Measurements from ENCODE around the gene SPTLC3. TPM values are rescaled to one million over a fixed set of nuclear protein-coding genes. Genes with fewer than 3 reads are reported as not detected.

The SPTLC3 gene
- total RNA-seq, 3 donors from 2014 or later: 7.7 to 11.1 (median 7.9) TPM

- TF ChIP-seq POLR2AphosphoS5 (IDR thresholded peaks at IDR 0.05) (no peak), POLR2A (IDR thresholded peaks at IDR 0.05) (no peak)
- intact Hi-C loops (cut with DNase I; ENCODE audit: low total_unique reads): no loop called here
- Histone ChIP-seq H3K9me3 (no peaks in the 10 kb centered on the region), H3K27ac (no peak overlapping the region), H3K27me3 (no peaks in the 10 kb centered on the region), H3K4me1 (no peaks in the 10 kb centered on the region), H3K36me3 (no peaks in the 10 kb centered on the region), H3K4me3 (no peak overlapping the region)
- DNase-seq (ENCODE audit: low spot score in 2 of 2): no peak
Measured at GRCh38 chr20:12965870-12966251, 42.9 kb upstream of the SPTLC3 start.

GRCh38 chr20:12966468-12967085 is 42.2 kb upstream of the SPTLC3 start:
- intact Hi-C loops (cut with DNase I; ENCODE audit: low total_unique reads): no loop called here

GRCh38 chr20:12967932-12968331 is 40.8 kb upstream of the SPTLC3 start:
- Histone ChIP-seq H3K9me3 (no peaks in the 10 kb centered on the region), H3K27ac (no peak overlapping the region), H3K36me3 (no peaks in the 10 kb centered on the region), H3K4me1 (no peaks in the 10 kb centered on the region), H3K27me3 (no peaks in the 10 kb centered on the region), H3K4me3 (no peak overlapping the region)
- intact Hi-C loops (cut with DNase I; ENCODE audit: low total_unique reads): no loop called here
- TF ChIP-seq POLR2A (IDR thresholded peaks at IDR 0.05) (no peak), CTCF (IDR thresholded peaks at IDR 0.05) (no peak), POLR2AphosphoS5 (IDR thresholded peaks at IDR 0.05) (no peak)
- no peak for DNase-seq (ENCODE audit: low spot score in 2 of 2)

More at GRCh38 chr20:12966468-12967085, 42.2 kb upstream of the SPTLC3 start:
- DNase-seq (ENCODE audit: low spot score in 2 of 2): no peak
- no peaks in the 10 kb centered on the region for H3K4me1 ChIP-seq
- peak in 1 of 3 donors; percentile 8 for TF ChIP-seq CTCF (IDR thresholded peaks at IDR 0.05)
- no peak for TF ChIP-seq POLR2A (IDR thresholded peaks at IDR 0.05)
- H3K9me3 ChIP-seq: no peaks in the 10 kb centered on the region
- H3K36me3 ChIP-seq: no peaks in the 10 kb centered on the region
- H3K27me3 ChIP-seq: no peaks in the 10 kb centered on the region
- no peak overlapping the region for H3K27ac ChIP-seq
- no peak overlapping the region for H3K4me3 ChIP-seq

GRCh38 chr20:12968472-12968871 is 40.3 kb upstream of the SPTLC3 start:
- Histone ChIP-seq H3K36me3 (no peaks in the 10 kb centered on the region), H3K4me1 (no peaks in the 10 kb centered on the region), H3K27me3 (no peaks in the 10 kb centered on the region), H3K4me3 (no peak overlapping the region), H3K27ac (no peak overlapping the region), H3K9me3 (no peaks in the 10 kb centered on the region)
- intact Hi-C loops (cut with DNase I; ENCODE audit: low total_unique reads): no loop called here
- TF ChIP-seq CTCF (IDR thresholded peaks at IDR 0.05) (no peak), POLR2AphosphoS5 (IDR thresholded peaks at IDR 0.05) (no peak), POLR2A (IDR thresholded peaks at IDR 0.05) (no peak)
- no peak for DNase-seq (ENCODE audit: low spot score in 2 of 2)

GRCh38 chr20:12969071-12969669 is 39.6 kb upstream of the SPTLC3 start:
- H3K9me3 ChIP-seq: no peaks in the 10 kb centered on the region
- H3K4me1 ChIP-seq: no peaks in the 10 kb centered on the region
- TF ChIP-seq POLR2A (IDR thresholded peaks at IDR 0.05) (no peak), POLR2AphosphoS5 (IDR thresholded peaks at IDR 0.05) (no peak), CTCF (IDR thresholded peaks at IDR 0.05) (no peak)
- no peak overlapping the region for H3K27ac ChIP-seq
- no peaks in the 10 kb centered on the region for H3K36me3 ChIP-seq
- no peaks in the 10 kb centered on the region for H3K27me3 ChIP-seq
- intact Hi-C loops (cut with DNase I; ENCODE audit: low total_unique reads): no loop called here
- no peak for DNase-seq (ENCODE audit: low spot score in 2 of 2)
- H3K4me3 ChIP-seq: no peak overlapping the region

All from breast epithelium (tissue), 4 donors.